ENCODE data around the gene SLC22A23. TPM values are rescaled to one million over a fixed set of nuclear protein-coding genes. Genes with fewer than 3 reads are reported as not detected.
A peak's percentile ranks its signal among the peaks of the same experiment; 100 is the strongest.

The SLC22A23 gene
- total RNA-seq, 4 donors from 2014 or later: 7.1 to 9.6 (median 8.2) TPM

DNA sequence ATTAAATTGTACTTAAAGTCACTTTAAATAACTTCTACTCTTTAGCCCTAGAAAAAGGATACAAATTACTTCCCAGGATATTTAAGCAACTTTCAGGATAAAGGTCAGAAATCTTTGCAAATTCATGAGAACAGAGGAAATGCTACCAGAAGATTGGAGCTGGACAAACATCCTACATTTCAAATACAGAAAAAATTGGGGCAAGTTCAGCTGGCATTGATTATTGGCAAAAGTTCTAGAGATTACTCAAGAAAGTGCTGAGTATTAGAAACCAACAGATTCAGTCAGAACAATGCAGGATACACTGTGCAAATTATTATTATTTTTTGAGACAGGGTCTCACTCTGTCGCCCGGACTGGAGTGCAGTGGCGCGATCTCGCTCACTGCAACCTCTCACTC, 6.0 kb downstream of the SLC22A23 start:
- Histone ChIP-seq H3K4me1 (peaks cover 0 to 29% (median 5%) of the 10 kb centered on the region in 4 donors), H3K36me3 (no peaks in the 10 kb centered on the region), H3K27ac (no peak overlapping the region), H3K4me3 (no peak overlapping the region), H3K27me3 (peaks cover 0 to 4% of the 10 kb centered on the region in 2 donors), H3K9me3 (no peaks in the 10 kb centered on the region)
- no peak for TF ChIP-seq EP300 (IDR thresholded peaks at IDR 0.05)
- TF ChIP-seq POLR2A (IDR thresholded peaks at IDR 0.05): no peak
- TF ChIP-seq, protein P1, sequence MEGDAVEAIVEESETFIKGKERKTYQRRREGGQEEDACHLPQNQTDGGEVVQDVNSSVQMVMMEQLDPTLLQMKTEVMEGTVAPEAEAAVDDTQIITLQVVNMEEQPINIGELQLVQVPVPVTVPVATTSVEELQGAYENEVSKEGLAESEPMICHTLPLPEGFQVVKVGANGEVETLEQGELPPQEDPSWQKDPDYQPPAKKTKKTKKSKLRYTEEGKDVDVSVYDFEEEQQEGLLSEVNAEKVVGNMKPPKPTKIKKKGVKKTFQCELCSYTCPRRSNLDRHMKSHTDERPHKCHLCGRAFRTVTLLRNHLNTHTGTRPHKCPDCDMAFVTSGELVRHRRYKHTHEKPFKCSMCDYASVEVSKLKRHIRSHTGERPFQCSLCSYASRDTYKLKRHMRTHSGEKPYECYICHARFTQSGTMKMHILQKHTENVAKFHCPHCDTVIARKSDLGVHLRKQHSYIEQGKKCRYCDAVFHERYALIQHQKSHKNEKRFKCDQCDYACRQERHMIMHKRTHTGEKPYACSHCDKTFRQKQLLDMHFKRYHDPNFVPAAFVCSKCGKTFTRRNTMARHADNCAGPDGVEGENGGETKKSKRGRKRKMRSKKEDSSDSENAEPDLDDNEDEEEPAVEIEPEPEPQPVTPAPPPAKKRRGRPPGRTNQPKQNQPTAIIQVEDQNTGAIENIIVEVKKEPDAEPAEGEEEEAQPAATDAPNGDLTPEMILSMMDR (IDR thresholded peaks at IDR 0.05): no peak
- WGBS, 2 donors: 79 to 90% methylated on average over 5 of the region's 5 CpGs
- DNase-seq (ENCODE audit: low spot score in 2 of 2): peak in 1 of 2 donors; percentile 30

DNA sequence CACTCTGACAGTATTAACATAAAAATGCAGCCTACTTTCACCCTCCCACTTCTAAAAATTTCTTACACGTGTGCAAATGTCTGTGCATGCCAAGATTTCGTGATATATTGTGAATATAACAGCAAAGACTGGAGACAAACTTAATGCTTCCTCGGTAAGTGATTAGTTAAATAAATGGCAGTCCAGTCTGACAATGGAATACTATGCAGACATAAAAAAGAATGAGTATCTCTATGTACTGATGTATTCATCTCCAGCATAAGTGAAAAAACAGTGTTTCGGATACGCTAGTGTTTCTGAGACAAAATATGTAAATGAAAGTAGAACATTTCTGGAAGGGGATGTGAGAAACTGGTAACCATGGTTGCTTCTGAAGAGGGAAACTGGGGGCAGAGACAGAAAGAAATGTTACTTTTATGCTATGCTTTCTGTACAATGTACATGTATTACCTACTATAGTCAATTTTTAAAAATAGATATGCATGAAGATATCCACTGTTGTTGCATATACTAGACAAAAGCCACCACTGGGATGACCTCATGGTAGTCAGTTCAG, 7.0 kb downstream of the SLC22A23 start:
- WGBS, 2 donors: 87 to 90% methylated on average over 5 of the region's 5 CpGs
- peaks cover 0 to 19% (median 0%) of the 10 kb centered on the region in 4 donors for H3K4me1 ChIP-seq

DNA sequence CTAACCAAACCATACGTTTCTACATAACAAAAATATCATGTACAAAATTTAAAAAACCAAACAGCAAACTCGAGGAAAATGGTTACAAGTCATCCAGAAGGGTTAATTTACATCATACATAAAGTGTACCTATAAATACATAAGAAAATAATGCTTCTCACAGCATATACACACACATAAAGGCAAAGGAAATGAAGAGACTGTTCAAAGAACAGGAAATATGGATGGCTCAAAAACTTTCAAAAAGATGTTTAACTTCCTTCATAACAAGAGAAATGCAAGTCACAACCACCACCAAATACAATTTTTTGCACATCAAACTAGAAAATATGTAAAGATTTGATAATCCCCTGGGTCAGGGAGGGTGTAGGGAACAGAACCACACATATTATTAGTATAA, 7.5 kb downstream of the SLC22A23 start:
- no peaks in the 10 kb centered on the region for H3K36me3 ChIP-seq
- H3K4me3 ChIP-seq: no peak overlapping the region
- no peaks in the 10 kb centered on the region for H3K9me3 ChIP-seq
- peaks cover 0 to 14% (median 0%) of the 10 kb centered on the region in 4 donors for H3K4me1 ChIP-seq
- no peak for TF ChIP-seq EP300 (IDR thresholded peaks at IDR 0.05)
- no peak for TF ChIP-seq POLR2A (IDR thresholded peaks at IDR 0.05)
- TF ChIP-seq, protein P1 (IDR thresholded peaks at IDR 0.05): no peak
- WGBS, 2 donors: 84% methylated on average over 2 of the region's 2 CpGs
- H3K27me3 ChIP-seq: peaks cover 0 to 1% of the 10 kb centered on the region in 2 donors
- DNase-seq (ENCODE audit: low spot score in 2 of 2): no peak
- H3K27ac ChIP-seq: no peak overlapping the region

More for the DNA sequence above, 7.0 kb downstream of the SLC22A23 start:
- TF ChIP-seq EP300 (IDR thresholded peaks at IDR 0.05): no peak
- TF ChIP-seq POLR2A (IDR thresholded peaks at IDR 0.05): no peak
- TF ChIP-seq, protein P1 (IDR thresholded peaks at IDR 0.05): no peak
- Histone ChIP-seq H3K4me3 (no peak overlapping the region), H3K36me3 (no peaks in the 10 kb centered on the region), H3K9me3 (no peaks in the 10 kb centered on the region), H3K27ac (no peak overlapping the region), H3K27me3 (peaks cover 0 to 4% of the 10 kb centered on the region in 2 donors)
- DNase-seq (ENCODE audit: low spot score in 2 of 2): no peak

DNA sequence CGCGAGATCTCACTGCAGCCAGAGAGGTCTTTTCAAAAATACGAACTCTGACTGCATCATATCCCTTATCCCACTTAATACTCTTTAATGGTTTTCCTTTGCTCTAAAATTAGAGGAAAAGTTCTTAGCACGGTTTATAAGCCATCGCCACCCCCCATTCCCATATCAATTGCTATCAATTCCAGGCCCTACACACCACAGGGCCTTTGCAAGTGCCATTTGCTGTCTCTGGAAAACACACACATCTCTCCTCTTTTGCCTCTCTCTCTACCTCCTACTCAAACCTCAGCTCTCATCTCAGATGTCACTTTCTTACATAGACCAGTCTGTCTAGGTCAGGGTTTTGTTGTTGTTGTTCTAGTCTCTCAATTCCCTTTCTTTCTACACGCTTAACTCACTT, 9.8 kb downstream of the SLC22A23 start:
- Histone ChIP-seq H3K4me3 (no peak overlapping the region), H3K4me1 (peaks cover 0 to 11% (median 0%) of the 10 kb centered on the region in 4 donors), H3K27me3 (no peaks in the 10 kb centered on the region), H3K27ac (no peak overlapping the region), H3K36me3 (no peaks in the 10 kb centered on the region), H3K9me3 (no peaks in the 10 kb centered on the region)
- 90 to 96% methylated on average over 6 of the region's 6 CpGs for WGBS, 2 donors
- DNase-seq (ENCODE audit: low spot score in 2 of 2): no peak
- TF ChIP-seq EP300 (IDR thresholded peaks at IDR 0.05): no peak

DNA sequence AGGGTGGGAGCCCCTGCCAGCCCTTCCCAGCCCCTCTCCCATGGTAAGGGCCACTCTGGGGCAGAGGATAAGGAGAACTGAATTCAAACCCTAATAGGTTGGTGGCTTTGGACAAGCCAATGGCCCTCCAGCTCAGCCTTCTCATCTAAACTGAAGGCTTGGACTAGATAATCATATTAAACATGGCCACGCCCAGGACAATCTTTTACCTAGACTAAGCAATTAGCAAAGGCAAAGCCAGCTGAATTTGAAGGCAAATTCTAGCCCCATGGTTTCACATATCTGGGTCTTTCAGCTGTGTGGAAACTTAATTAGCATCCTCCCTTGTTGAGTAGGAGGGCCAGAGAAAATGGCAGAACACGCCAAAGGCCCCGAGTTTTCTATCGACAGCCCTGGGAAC, 10.7 kb downstream of the SLC22A23 start:
- TF ChIP-seq, protein P1 (IDR thresholded peaks at IDR 0.05): no peak
- TF ChIP-seq POLR2A (IDR thresholded peaks at IDR 0.05) (no peak), EP300 (IDR thresholded peaks at IDR 0.05) (no peak)
- H3K4me1 ChIP-seq: peaks cover 0 to 8% (median 0%) of the 10 kb centered on the region in 4 donors
- H3K4me3 ChIP-seq: no peak overlapping the region
- H3K36me3 ChIP-seq: no peaks in the 10 kb centered on the region
- no peaks in the 10 kb centered on the region for H3K27me3 ChIP-seq
- no peak overlapping the region for H3K27ac ChIP-seq
- 98% methylated on average over 4 of the region's 4 CpGs for WGBS, 2 donors
- DNase-seq (ENCODE audit: low spot score in 2 of 2): no peak
- H3K9me3 ChIP-seq: no peaks in the 10 kb centered on the region
